ENCODE measurements around the gene NDST1. TPM values are rescaled to one million over a fixed set of nuclear protein-coding genes. Genes with fewer than 3 reads are reported as not detected.

Gene NDST1
- total and polyA plus RNA-seq, 2 of the 8 experiments (the other 6 are each of a cell fraction or from before 2014, with no cell fraction given), result 27.0 to 72.0 TPM

GRCh38 chr5:150556106-150556505 is 48.2 kb downstream of the NDST1 start:
- ChIA-PET CTCF (ENCODE audit: partially characterized antibody) (interaction anchor here (2.3 to 14.7 kb wide), 4 partner anchors 11 to 101 kb away, joined by 10 to 303 read pairs (median 64); partner anchors contain the start of gene MYOZ3), POLR2A (ENCODE audit: partially characterized antibody) (interaction anchor here (0.7 to 1.8 kb wide), 6 partner anchors 14 to 519 kb away, joined by 3 to 8 read pairs (median 3); partner anchors contain the start of gene RBM22)
- H3K4me2 ChIP-seq (ENCODE audit: insufficient read depth in 1 of 2, low read depth in 2 of 2, low read length in 2 of 2), result no peak overlapping the region
- H4K5ac ChIP-seq (ENCODE audit: insufficient read length, low read depth, low read length), result no peak overlapping the region
- H2BK120ac ChIP-seq (replicated peaks; ENCODE audit: low read depth, low read length), result no peak overlapping the region
- no peaks in the 10 kb centered on the region for H3K23me2 ChIP-seq (ENCODE audit: low read depth, low read length)
- no peak overlapping the region for H3K56ac ChIP-seq (replicated peaks; ENCODE audit: insufficient read length, low read depth, low read length)
- no peak overlapping the region for H3K14ac ChIP-seq (ENCODE audit: insufficient read length)
- peaks cover 0 to 2% of the 10 kb centered on the region in 2 experiments for H4K20me1 ChIP-seq (replicated peaks in 1 of 2; ENCODE audit: control insufficient read depth in 1 of 2, insufficient read depth in 2 of 2, low read length in 2 of 2)
- H2AFZ ChIP-seq (ENCODE audit: low read length), result no peak overlapping the region
- H3K79me1 ChIP-seq (ENCODE audit: low read depth, low read length), result no peaks in the 10 kb centered on the region
- H3K27me3 ChIP-seq (replicated peaks in 1 of 4; ENCODE audit: control insufficient read depth in 3 of 4, extremely low read depth in 1 of 4, insufficient read depth in 3 of 4, low read length in 3 of 4), result no peaks in the 10 kb centered on the region
- H3K36me3 ChIP-seq (ENCODE audit: control insufficient read depth in 2 of 4, insufficient read depth in 4 of 4, low read length in 3 of 4), result peaks cover 9 to 35% (median 16%) of the 10 kb centered on the region in 4 experiments
- H3K27ac ChIP-seq (ENCODE audit: low read depth, low read length), result no peak overlapping the region
- H3K23ac ChIP-seq (ENCODE audit: insufficient read length), result no peak overlapping the region
- no peak for FAIRE-seq
- no peak overlapping the region for H2AK5ac ChIP-seq (ENCODE audit: low read depth, low read length)
- no peak overlapping the region for H2BK12ac ChIP-seq (ENCODE audit: low read depth, low read length)
- H2BK5ac ChIP-seq (ENCODE audit: low read depth, low read length), result no peak overlapping the region
- no peak overlapping the region for H3K18ac ChIP-seq (ENCODE audit: extremely low read depth, low read length)
- no peak overlapping the region for H2BK15ac ChIP-seq (ENCODE audit: low read length)
- no peak for TF ChIP-seq SP4 (IDR thresholded peaks at IDR 0.05; ENCODE audit: low read length)
- no peak for TF ChIP-seq SP2 (IDR thresholded peaks at IDR 0.05; ENCODE audit: low read length)
- TF ChIP-seq ZNF274 (IDR thresholded peaks at IDR 0.05; ENCODE audit: borderline replicate concordance, extremely low read depth, low read length), result no peak
- H3K4me3 ChIP-seq (ENCODE audit: extremely low read depth in 1 of 4, insufficient read depth in 2 of 4, low read depth in 3 of 4, low read length in 4 of 4), result no peak overlapping the region
- H2BK20ac ChIP-seq (ENCODE audit: low read length), result no peak overlapping the region
- H3K9me3 ChIP-seq (ENCODE audit: insufficient read depth in 2 of 2, low read depth in 1 of 2, low read length in 1 of 2), result no peaks in the 10 kb centered on the region
- WGBS, 2 experiments (ENCODE audit: extremely low coverage in 1 of 2, insufficient coverage in 1 of 2, insufficient read length in 1 of 2, insufficient replicate concordance in 2 of 2, low coverage in 1 of 2, low lambda C conversion rate in 2 of 2, missing lambda C conversion rate in 1 of 2), result 97% methylated on average over 3 of the region's 3 CpGs; no CpG with 5 or more reads in 1 of the 2 experiments
- DNase-seq (ENCODE audit: low read depth in 1 of 2, low spot score in 2 of 2), result no peak
- H3K4ac ChIP-seq (replicated peaks; ENCODE audit: insufficient read length, low read depth, low read length), result no peak overlapping the region
- H4K91ac ChIP-seq (replicated peaks; ENCODE audit: insufficient read length, low read length), result no peak overlapping the region
- no peak overlapping the region for H3K9ac ChIP-seq (replicated peaks in 1 of 4; ENCODE audit: extremely low read depth in 1 of 4, low read depth in 3 of 4, low read length in 3 of 4)
- no peaks in the 10 kb centered on the region for H3K79me2 ChIP-seq (ENCODE audit: control insufficient read depth in 1 of 2, insufficient read depth in 2 of 2, low read length in 2 of 2)
- peaks cover 2 to 9% (median 4%) of the 10 kb centered on the region in 4 experiments for H3K4me1 ChIP-seq (replicated peaks in 1 of 4; ENCODE audit: control insufficient read depth in 3 of 4, insufficient read depth in 4 of 4, low read length in 3 of 4)
- H4K8ac ChIP-seq (ENCODE audit: extremely low read depth, insufficient read depth, low read length), result no peak overlapping the region
